Stimulated activated CD8-positive, alpha-beta memory T cell treated with anti-CD3 and anti-CD28 coated beads, Interleukin-12 subunit alpha, Interleukin-12 subunit beta, amount 100 ng/mL, for 4 hours (primary cell): ENCODE measurements around the gene HBS1L.

Experiments used
- DNase-seq: peaks from one replicate; pipeline ENCODE4 v3.0.0-alpha.2; 2020; ENCODE audit warnings: low read depth

The HBS1L gene

GRCh38 chr6:135036731-135037420 lies 17.7 kb downstream of the HBS1L start:
- DNase-seq, result no peak

GRCh38 chr6:135033238-135033637 lies 21.4 kb downstream of the HBS1L start:
- DNase-seq, result no peak

DNA sequence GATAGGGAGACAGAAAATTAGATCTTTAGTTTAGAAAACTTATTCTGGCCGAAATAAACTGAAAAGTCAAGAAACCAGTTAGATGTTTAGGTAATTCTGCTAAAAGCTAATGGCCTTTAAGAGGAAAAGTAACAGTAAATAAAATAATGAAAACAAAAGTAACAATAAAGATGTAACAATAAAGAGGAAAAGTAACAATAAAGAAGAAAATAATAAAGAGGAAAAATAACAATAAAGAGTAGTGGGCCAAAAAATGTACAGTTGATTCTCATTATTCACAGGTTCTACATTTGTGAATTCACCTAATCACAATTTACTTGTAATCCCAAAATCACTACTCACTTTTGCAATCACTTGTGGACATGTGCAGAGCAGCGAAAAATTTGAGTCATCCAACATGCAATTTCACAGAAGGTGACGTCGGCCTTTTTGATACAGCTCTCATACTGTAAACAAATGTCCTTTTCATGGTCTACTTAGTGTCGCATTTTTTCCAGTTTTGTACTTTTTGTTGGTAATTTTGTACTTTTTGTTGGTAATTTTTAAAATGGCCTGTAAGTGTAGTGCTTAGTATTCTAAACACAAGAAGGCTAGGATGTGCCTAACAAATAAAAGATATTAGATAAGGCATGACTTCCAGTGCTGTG lies 24.0 kb downstream of the HBS1L start:
- DNase-seq, result no peak

DNA sequence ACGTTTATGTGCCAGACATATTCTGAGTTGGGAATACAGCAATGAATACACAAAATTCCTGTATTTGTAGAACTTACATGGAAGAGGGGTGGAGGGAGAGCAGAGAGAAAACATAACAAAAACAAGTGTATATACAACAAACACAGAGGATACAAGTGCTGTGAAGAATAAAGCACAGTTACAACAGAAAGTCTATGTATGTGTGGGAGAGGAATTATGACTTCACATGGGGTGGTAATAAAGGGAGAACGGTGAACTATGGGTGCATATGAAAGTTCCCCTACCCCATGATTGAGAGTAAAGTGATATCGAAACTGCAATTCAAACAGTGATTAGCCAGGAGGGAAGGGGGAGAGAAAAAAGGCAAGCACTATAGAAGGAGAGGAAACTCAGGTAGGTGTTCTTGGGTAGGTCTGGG lies 24.6 kb downstream of the HBS1L start:
- DNase-seq, result no peak

- no peak for DNase-seq
Observed at GRCh38 chr6:135025775-135026174, 28.8 kb downstream of the HBS1L start.

- DNase-seq, result no peak
Observed at GRCh38 chr6:135025175-135025574, 29.4 kb downstream of the HBS1L start.

GRCh38 chr6:135022050-135022697 lies 32.4 kb downstream of the HBS1L start:
- no peak for DNase-seq

GRCh38 chr6:135021310-135022049 lies 33.1 kb downstream of the HBS1L start:
- no peak for DNase-seq

GRCh38 chr6:135018941-135019340 lies 35.7 kb downstream of the HBS1L start:
- no peak for DNase-seq

DNA sequence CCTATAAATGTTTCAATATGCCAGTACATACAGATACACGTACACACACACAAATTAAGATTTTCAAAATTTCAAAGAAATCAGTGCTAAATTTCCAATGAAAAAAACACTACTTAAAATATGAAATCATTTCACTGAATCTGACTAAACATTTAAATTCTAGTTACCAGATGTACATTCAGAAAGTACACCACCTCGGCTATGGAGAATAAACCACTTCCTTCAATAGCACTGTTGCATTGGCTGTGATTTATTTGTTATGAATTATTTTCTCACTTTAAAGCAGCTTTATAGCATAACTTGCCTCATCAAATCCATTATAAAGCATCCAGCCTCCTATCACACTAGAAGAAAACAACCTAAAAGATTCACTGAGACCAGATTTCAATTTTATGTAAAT lies 36.6 kb downstream of the HBS1L start:
- no peak for DNase-seq

DNA sequence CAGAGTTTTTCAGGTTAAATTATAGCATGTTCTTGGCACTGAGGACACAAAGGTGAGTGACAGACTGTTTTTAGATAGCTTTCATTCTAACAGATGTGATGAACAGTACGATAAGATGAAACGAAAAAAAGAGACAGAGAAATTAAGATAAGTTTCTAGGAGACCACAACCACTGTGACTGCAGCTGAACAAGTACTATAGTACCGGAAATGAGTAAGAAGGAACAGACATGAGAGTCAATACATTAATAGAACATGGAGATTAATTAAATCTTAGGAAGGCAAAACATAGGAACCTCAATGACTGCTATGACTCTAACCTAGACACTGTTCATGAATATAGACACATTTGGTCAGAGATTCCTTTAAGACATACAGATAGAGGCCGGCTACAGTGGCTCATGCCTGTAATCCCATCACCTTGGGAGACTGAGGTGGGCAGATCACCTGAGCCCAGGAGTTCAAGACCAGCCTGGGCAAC lies 40.2 kb downstream of the HBS1L start:
- no peak for DNase-seq

- DNase-seq, result no peak
Observed at GRCh38 chr6:135013211-135013610, 41.4 kb downstream of the HBS1L start.

DNA sequence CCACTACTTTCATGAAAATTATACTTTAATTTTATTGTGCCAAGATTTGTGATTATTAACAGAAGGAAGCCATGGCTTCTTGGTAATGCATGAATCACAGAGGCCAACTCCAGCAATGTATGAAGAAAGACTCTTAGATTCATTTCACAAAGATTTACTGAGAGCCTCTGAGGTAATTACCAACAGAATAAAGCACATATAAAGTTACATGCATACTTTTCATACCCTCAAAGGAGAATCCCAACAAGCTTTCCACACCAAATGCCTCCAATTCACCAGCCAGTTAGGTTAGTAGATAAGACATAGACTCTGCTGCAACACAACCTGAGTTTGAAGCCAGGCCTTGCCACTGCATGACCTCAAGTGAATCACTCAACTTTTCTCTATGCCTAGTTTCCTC lies 41.9 kb downstream of the HBS1L start:
- no peak for DNase-seq

- no peak for DNase-seq
Observed at GRCh38 chr6:135012349-135012748, 42.3 kb downstream of the HBS1L start.

GRCh38 chr6:135008941-135009290 lies 45.7 kb downstream of the HBS1L start:
- no peak for DNase-seq

- DNase-seq, result no peak
Observed at GRCh38 chr6:135008072-135008940, 46.3 kb downstream of the HBS1L start.

DNA sequence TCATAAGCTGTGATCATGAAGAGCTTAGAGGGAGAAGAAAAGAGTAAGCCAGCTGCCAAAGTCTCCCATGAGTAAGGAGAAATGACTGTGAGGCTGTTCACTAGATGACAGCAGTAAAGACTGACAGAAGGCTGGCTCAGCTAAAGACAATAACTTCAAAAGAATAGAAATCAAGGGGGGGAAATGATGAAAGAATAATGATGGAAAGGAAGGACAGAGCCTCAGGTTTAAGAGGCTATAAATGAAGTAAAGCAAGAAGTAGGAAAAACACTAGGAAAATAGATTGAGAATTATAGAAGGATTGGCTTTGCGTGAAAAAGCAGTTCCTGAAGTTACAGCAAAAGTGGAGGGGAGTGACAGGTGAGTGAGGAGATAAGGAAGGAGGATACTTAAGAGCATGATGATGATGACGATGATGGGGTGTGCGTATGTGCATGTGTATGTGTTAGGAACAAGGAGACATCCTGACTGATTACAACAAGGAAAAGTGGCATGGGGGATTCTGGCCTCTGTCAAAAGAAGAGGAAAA lies 48.2 kb downstream of the HBS1L start:
- no peak for DNase-seq

DNA sequence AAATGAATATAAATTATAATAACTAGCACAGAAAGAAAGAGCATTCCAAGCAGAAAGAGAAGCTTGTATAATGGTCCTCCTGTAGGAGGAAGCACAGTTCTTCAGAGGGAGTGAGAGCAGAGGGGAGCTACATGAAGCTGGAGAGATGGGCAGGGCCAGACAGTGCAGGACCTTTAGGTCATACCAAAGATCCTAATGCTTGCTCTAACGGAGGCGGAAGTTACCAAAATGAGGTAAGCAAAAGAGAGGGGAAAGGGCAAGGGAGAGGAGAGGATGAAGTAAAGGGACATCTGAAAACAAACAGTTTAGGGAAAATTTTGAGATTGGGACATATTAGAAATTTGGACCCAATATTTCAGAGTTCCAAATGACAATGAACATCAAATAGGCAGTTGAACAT lies 50.2 kb downstream of the HBS1L start:
- DNase-seq, result no peak

DNA sequence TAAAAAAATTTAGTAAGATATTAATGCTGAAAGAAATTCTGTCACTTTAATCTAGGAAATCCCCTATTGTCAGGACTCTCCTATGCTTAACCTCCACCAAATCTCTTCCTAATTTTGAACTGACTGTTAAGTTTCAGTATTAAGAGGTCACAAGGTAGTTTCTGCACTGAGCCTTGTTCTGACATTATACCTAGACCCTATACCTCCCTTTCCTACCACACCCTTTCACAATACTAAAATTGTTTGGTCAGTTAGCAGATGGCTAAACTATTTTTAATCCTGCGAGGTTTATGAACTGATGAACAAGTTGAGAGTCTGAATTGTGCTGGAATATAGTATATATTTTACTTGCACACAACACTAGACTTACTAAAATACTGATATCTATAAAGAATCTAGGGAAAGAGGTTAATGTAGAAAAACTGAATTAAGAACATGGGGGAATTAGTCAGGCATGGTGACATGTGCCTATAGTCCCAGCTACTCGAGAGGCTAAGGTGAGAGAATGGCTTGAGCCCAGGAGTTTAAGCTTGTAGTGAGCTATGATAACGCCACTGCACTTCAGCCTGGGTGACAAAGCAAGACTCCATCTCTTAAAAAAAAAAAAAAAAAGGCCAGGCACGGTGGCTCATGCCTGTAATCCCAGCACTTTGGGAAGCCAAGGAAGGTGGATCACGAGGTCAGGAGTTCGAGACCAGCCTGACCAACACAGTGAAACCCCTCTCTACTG lies 51.5 kb downstream of the HBS1L start:
- no peak for DNase-seq

- DNase-seq, result no peak
Observed at GRCh38 chr6:135002229-135002844, 52.3 kb downstream of the HBS1L start.
